K562 (cell line): ENCODE results near the gene PRSS53. TPM values are rescaled to one million over a fixed set of nuclear protein-coding genes. Genes with fewer than 3 reads are reported as not detected.

Source experiments
- ARID1B ChIP-seq: fragments of 450-650 bp; IDR thresholded peaks from 2 replicates; pipeline ENCODE4 v1.6.1; 2016; ENCODE audit warnings: antibody characterized with exemption, mild to moderate bottlenecking, inconsistent platforms
- E2F6 ChIP-seq, 2 experiments: IDR thresholded peaks; 2 replicates each; pipeline ENCODE4 v1.6.1; 2011; ENCODE audit warnings: borderline replicate concordance in 1 of 2, control low read depth in 1 of 2, low read depth in 1 of 2, low read length in 1 of 2, mild to moderate bottlenecking in 1 of 2, mixed read lengths in 1 of 2, moderate library complexity in 1 of 2; ENCODE audit not compliant: insufficient read depth in 1 of 2, insufficient read length in 1 of 2, poor library complexity in 1 of 2, severe bottlenecking in 1 of 2; ENCODE audit errors: extremely low read depth in 1 of 2
- E4F1 ChIP-seq: fragments of 250-450 bp; sonication (Bioruptor Pico); IDR thresholded peaks from 2 replicates; pipeline ENCODE4 v1.5.0; 2021; ENCODE audit warnings: mild to moderate bottlenecking, borderline replicate concordance
- FOS ChIP-seq: IDR thresholded peaks from 3 replicates; pipeline ENCODE4 v1.6.1; 2011; ENCODE audit not compliant: insufficient read length; ENCODE audit errors: extremely low read depth
- HDAC3 ChIP-seq: fragments of 450-650 bp; IDR thresholded peaks from 2 replicates; pipeline ENCODE4 v1.6.1; 2018; ENCODE audit warnings: borderline replicate concordance, mild to moderate bottlenecking, moderate library complexity; ENCODE audit not compliant: partially characterized antibody
- JUND ChIP-seq, 2 experiments: IDR thresholded peaks; 2 replicates in 1 of 2; 3 replicates in 1 of 2; pipeline ENCODE4 v1.6.1; 2011; ENCODE audit warnings: borderline replicate concordance in 2 of 2, low read depth in 2 of 2, low read length in 2 of 2, improper control_type of control experiment in 1 of 2, missing biosample characterization in 1 of 2, missing genetic modification characterization in 1 of 2, missing genetic modification reagents in 1 of 2
- KDM1A ChIP-seq, 2 experiments: fragments of 450-650 bp; IDR thresholded peaks; 2 replicates each; pipeline ENCODE4 v1.6.1; 2016; ENCODE audit warnings: mild to moderate bottlenecking in 2 of 2
- KLF10 ChIP-seq: fragments of 250-450 bp; sonication (Bioruptor Pico); IDR thresholded peaks from 2 replicates; pipeline ENCODE4 v1.6.1; 2021; ENCODE audit warnings: matching md5 sums
- MIER1 ChIP-seq: fragments of 450-650 bp; IDR thresholded peaks from 2 replicates; pipeline ENCODE4 v1.6.1; 2016; ENCODE audit warnings: antibody characterized with exemption, mild to moderate bottlenecking, low read depth
- PCBP2 ChIP-seq: fragments of 200-400 bp; formaldehyde crosslinking; IDR thresholded peaks from 2 replicates; pipeline ENCODE4 v1.6.1; 2018; ENCODE audit warnings: low read length, low read depth, mild to moderate bottlenecking, moderate library complexity; ENCODE audit not compliant: poor library complexity, severe bottlenecking
- PKNOX1 ChIP-seq: fragments of 450-650 bp; IDR thresholded peaks from 2 replicates; pipeline ENCODE4 v1.6.1; 2016
- U2AF2 ChIP-seq: fragments of 200-400 bp; formaldehyde crosslinking; optimal IDR thresholded peaks from 2 replicates; pipeline ENCODE3; 2017; ENCODE audit warnings: low read depth, mild to moderate bottlenecking, low read length
- ZBTB12 ChIP-seq: fragments of 250-450 bp; sonication (Bioruptor Pico); IDR thresholded peaks from 2 replicates; pipeline ENCODE4 v1.4.0; 2020
- ZFP91 ChIP-seq: sonication (generic); formaldehyde crosslinking; IDR thresholded peaks from 2 replicates; pipeline ENCODE4 v1.8.0; 2022; ENCODE audit warnings: mild to moderate bottlenecking, missing genetic modification reagents
- ZNF655 ChIP-seq: fragments of 250-450 bp; sonication (Bioruptor Pico); IDR thresholded peaks from 2 replicates; pipeline ENCODE4 v1.5.0; 2021
- polyA plus RNA-seq, 8 experiments: library from polyadenylated mRNA; depleted of rRNA in 4 of 8; stranded (reverse) in 5 of 8; unstranded in 3 of 8; fragments of >200 nt; fragmentation: Nextera tagmentation in 2 of 8; fragmentation: Illumina TruSeq in 1 of 8; extraction: Ambion mirVana in 2 of 8; extraction: Trizol in 1 of 8; gene quantifications; 2 replicates each; pipeline versions ENCODE4 v1.2.1 to v1.2.3, GENCODE V29; 2011 to 2014; ENCODE audit warnings: inconsistent platforms in 1 of 8, missing spikeins in 1 of 8
- total RNA-seq, 7 experiments: library from RNA; depleted of rRNA in 6 of 7; stranded (reverse); fragments of >200 nt in 6 of 7; fragmentation: Illumina TruSeq in 2 of 7; extraction: Trizol in 2 of 7; gene quantifications; 2 replicates each; pipeline versions ENCODE4 v1.2.1 to v1.2.3, GENCODE V29; 2011 to 2021; ENCODE audit warnings: low replicate concordance in 1 of 7

The PRSS53 gene
- total and polyA plus RNA-seq, 9 of the 15 experiments (the other 6 are each of a cell fraction or from before 2014, with no cell fraction given): 0.40 to 1.9 (median 0.78) TPM; not detected in 2

- TF ChIP-seq ZNF655 (CRISPR knock-in tag) (no peak), HDAC3 (no peak), MIER1 (no peak), ZFP91 (CRISPR knock-in tag) (no peak), ARID1B (0 out of 2 replicates have a peak, but pooled peaks have one; percentile 16), E4F1 (CRISPR knock-in tag) (no peak), PCBP2 (no peak), KLF10 (CRISPR knock-in tag) (no peak), JUND (IDR thresholded peaks at IDR 0.05; ENCODE audit: borderline replicate concordance, low read depth, low read length) (peak; percentile 68; the same call in 1 of the 2 replicates), JUND (tag; IDR thresholded peaks at IDR 0.05; ENCODE audit: borderline replicate concordance, low read depth, low read length) (no peak; the same call in 2 of the 3 replicates), ZBTB12 (CRISPR knock-in tag) (peak; percentile 87), U2AF2 (no peak), PKNOX1 (peak; percentile 89), E2F6 (IDR thresholded peaks at IDR 0.05; ENCODE audit: borderline replicate concordance in 1 of 2, extremely low read depth in 1 of 2, insufficient read depth in 1 of 2, insufficient read length in 1 of 2, low read depth in 1 of 2, low read length in 1 of 2, poor library complexity in 1 of 2, severe bottlenecking in 1 of 2) (peak; percentile 7 to 42), KDM1A (IDR thresholded peaks at IDR 0.05) (no peak), FOS (no peak)
These were observed 14.6 kb downstream of the PRSS53 start, which contains the start of the genes ZNF646 and ZNF668 (continued) for GRCh38 chr16:31073970-31074813.
